Prostate gland (tissue), 2 donors: ENCODE measurements around the gene URGCP. TPM values are rescaled to one million over a fixed set of nuclear protein-coding genes. Genes with fewer than 3 reads are reported as not detected.

Experiments
- DNase-seq: peaks from one replicate; pipeline ENCODE4 v3.0.0-alpha.2; 2019; ENCODE audit warnings: low spot score
- H3K27ac ChIP-seq, 2 donors: fragments of 200-600 bp; sonication (generic); 2 replicates each; pipeline ENCODE4 v1.5.1; 2017 to 2019
- H3K27me3 ChIP-seq: fragments of 200-600 bp; sonication (generic); replicated peaks from 2 replicates; pipeline ENCODE4 v1.5.1; 2019; ENCODE audit not compliant: insufficient read depth
- H3K36me3 ChIP-seq, 2 donors: fragments of 200-600 bp; sonication (generic); 1 replicate in 1 of 2; 2 replicates in 1 of 2; pipeline versions ENCODE4 v1.5.1 to v1.8.1; 2017 to 2019
- H3K4me1 ChIP-seq: fragments of 200-600 bp; sonication (generic); replicated peaks from 2 replicates; pipeline ENCODE4 v1.5.1; 2019
- H3K4me3 ChIP-seq, 2 donors: fragments of 200-600 bp; sonication (generic); 2 replicates each; pipeline ENCODE4 v1.5.1; 2017 to 2019
- H3K9me3 ChIP-seq: fragments of 200-600 bp; sonication (generic); 2 replicates; pipeline ENCODE4 v1.5.1; 2017
- POLR2A ChIP-seq: fragments of 450-650 bp; IDR thresholded peaks from one replicate; pipeline ENCODE4 v1.6.1; 2016; ENCODE audit warnings: antibody characterized with exemption, mild to moderate bottlenecking
- POLR2AphosphoS5 ChIP-seq: sonication (generic); formaldehyde crosslinking; IDR thresholded peaks from one replicate; pipeline ENCODE4 v1.6.1; 2017; ENCODE audit warnings: antibody characterized with exemption
- WGBS: methylation state at CpG from one replicate; pipeline ENCODE4 v1.1.5; 2018; 5-methylcytosine and 5-hydroxymethylcytosine counted together
- intact Hi-C: fragments of 100-400 bp; cut with DNase I; formaldehyde crosslinking; loops from one replicate; pipeline ENCODE4 v1.14.2; 2022
- total RNA-seq, 2 donors: library from RNA; depleted of rRNA; stranded (reverse); fragments of >200 nt; gene quantifications; one replicate each; pipeline ENCODE4 v1.1.0, GENCODE V29; 2016
- TF ChIP-seq, protein P1 (sequence below), 4 experiments: fragments of 200-600 bp in 2 of 4; fragments of 450-650 bp in 2 of 4; sonication (generic) in 2 of 4; IDR thresholded peaks; 1 replicate in 3 of 4; 2 replicates in 1 of 4; pipeline ENCODE4 v1.5.1; 2016 to 2019; ENCODE audit warnings: antibody characterized with exemption in 4 of 4, mild to moderate bottlenecking in 2 of 4, moderate library complexity in 2 of 4

Gene URGCP
- total RNA-seq, 2 donors from 2014 or later = 22.2 to 30.8 TPM

DNA sequence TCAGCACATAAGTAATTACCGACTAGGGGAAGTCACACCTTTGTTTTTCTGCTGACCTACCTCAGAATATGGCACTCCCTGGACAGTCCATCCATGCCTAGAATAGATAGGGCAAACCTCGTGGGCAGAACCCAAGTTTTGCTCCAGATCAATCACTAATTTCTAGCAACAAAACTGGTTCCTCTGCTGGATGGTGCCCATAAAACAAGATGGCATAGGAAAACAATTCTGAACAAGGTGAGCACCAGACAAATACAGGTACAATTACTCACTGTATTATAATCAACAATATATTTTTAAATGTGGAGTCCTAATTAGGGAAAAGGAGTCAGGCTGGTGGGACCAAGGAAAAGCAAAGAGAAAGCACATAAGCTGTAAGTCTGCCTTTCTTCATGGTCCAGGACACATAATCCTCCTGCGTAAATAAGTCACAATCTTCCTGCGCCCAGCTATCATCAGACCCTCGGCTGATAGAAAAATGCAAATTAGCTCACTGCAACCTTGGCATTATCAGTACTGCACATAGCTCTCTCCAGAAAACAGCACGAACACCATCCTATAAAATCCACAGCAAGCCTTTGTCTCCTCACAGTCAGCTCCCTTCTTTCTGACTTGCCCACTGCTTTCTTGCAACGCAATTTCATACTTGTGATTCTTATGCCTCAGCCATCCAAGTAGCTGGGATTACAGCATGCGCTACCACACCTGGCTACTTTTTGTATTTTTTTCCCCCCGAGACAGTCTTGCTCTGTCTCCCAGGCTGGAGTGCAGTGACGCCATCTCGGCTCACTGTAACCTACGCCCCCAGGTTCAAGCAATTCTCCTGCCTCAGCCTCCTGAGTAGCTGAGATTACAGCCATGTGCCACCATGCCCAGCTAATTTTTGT lies 15.1 kb downstream of the URGCP start:
- TF ChIP-seq POLR2A (no peak), POLR2AphosphoS5 (peak; percentile 68)
- TF ChIP-seq, protein P1, sequence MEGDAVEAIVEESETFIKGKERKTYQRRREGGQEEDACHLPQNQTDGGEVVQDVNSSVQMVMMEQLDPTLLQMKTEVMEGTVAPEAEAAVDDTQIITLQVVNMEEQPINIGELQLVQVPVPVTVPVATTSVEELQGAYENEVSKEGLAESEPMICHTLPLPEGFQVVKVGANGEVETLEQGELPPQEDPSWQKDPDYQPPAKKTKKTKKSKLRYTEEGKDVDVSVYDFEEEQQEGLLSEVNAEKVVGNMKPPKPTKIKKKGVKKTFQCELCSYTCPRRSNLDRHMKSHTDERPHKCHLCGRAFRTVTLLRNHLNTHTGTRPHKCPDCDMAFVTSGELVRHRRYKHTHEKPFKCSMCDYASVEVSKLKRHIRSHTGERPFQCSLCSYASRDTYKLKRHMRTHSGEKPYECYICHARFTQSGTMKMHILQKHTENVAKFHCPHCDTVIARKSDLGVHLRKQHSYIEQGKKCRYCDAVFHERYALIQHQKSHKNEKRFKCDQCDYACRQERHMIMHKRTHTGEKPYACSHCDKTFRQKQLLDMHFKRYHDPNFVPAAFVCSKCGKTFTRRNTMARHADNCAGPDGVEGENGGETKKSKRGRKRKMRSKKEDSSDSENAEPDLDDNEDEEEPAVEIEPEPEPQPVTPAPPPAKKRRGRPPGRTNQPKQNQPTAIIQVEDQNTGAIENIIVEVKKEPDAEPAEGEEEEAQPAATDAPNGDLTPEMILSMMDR (IDR thresholded peaks at IDR 0.05) = no peak
- Histone ChIP-seq H3K36me3 (peaks cover 0 to 4% of the 10 kb centered on the region in 2 donors), H3K4me1 (peaks cover 5% of the 10 kb centered on the region), H3K27ac (peak overlapping the region in 1 of 2 donors; percentile 70), H3K4me3 (peak overlapping the region in 1 of 2 donors; percentile 1), H3K27me3 (no peaks in the 10 kb centered on the region), H3K9me3 (no peaks in the 10 kb centered on the region)
- intact Hi-C loops = no loop called here
- no peak for DNase-seq
- WGBS = 67% methylated on average over 12 of the region's 12 CpGs

DNA sequence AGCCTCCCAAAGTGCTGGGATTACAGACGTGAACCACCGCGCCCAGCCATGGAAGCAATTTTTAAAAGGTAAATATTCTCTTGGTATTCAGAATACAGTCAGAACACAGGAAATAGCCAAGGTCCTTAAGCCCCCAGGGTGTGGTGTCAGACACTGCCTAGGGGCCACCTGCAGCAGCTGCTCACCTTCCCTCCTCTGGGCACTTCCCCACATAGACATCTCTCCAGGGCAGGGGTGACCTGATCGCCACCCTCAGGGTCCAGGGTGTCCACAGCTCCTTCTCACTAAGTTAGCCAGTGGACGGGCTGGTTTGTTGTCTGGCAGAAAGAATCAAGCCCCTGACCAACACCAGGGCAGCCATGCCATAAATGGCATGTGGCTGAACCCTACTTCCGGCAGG lies 15.9 kb downstream of the URGCP start:
- TF ChIP-seq POLR2A = no peak
- TF ChIP-seq, protein P1 (IDR thresholded peaks at IDR 0.05) = no peak
- TF ChIP-seq POLR2AphosphoS5 = no peak
- Histone ChIP-seq H3K9me3 (no peaks in the 10 kb centered on the region), H3K27ac (peak overlapping the region in 1 of 2 donors; percentile 70), H3K4me3 (no peak overlapping the region), H3K36me3 (peaks cover 0 to 12% of the 10 kb centered on the region in 2 donors), H3K4me1 (peaks cover 5% of the 10 kb centered on the region), H3K27me3 (no peaks in the 10 kb centered on the region)
- WGBS = 94% methylated on average over 6 of the region's 6 CpGs
- intact Hi-C loops = no loop called here
- no peak for DNase-seq

DNA sequence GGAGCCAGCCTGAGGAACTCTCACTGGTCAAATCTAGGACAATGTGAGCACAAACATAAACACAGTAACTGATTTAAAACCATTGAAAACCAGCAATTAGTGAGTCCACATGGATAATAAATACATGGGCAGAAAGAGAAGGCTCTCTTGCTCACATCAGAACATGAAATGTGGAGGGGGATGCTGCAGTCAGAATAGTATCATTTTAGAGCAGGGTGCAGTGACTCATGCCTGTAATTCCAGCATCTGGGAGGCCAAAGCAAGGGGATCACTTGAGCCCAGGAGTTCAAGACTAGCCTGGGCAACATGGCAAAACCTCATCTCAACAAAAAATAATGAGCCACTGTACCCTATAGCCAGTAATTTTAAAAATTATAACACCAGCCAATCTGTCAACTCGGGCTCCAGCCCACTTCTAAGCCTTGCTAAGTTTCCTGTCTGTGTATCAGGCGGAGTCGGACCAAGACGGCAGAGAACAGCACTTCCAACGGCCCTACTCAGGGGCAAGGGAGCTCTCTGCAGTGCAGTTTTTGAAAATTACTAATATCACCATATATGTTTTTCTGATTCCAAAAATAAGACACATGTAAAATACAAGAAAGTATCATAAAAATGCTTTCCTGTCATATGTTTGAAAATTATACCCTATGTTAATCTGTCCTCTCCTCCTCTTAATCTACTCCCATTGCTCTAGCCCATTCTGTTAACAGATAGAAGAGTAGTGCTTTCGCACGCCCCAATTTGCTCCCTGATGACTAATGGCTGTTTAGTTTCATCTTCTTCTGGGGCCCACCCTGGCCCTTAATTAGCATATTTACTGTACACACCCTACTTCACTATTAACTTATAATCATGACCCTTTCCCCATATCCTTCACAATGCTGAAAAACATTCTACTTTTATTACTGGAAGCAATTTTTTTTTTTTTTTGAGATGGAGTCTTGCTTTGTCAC lies 17.1 kb downstream of the URGCP start:
- H3K4me3 ChIP-seq = no peak overlapping the region
- H3K27me3 ChIP-seq = no peaks in the 10 kb centered on the region
- intact Hi-C loops = no loop called here
- no peak for DNase-seq
- TF ChIP-seq POLR2AphosphoS5 (no peak), POLR2A (no peak)
- TF ChIP-seq, protein P1 (IDR thresholded peaks at IDR 0.05) = no peak
- no peaks in the 10 kb centered on the region for H3K9me3 ChIP-seq
- WGBS = 86% methylated on average over 7 of the region's 7 CpGs
- peaks cover 0 to 12% of the 10 kb centered on the region in 2 donors for H3K36me3 ChIP-seq
- H3K27ac ChIP-seq = no peak overlapping the region
- peaks cover 5% of the 10 kb centered on the region for H3K4me1 ChIP-seq

DNA sequence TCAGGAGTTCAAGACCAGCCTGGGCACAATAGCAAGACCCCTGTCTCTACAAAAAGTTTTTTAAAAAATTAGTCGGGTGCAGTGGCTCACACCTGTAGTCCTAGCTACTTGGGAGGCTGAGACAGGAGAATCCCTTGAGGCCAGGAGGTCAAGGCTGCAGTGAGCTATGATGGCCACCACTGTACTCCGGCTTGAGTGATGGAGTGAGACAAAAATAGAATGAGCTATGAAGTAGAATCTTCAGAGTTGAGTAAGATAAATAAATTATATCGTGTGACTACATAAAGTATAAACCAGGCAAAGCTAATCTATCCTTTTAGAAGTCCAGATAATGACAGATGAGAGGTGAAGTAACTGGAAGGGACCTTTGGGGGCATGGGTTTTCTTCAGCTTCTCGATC lies 21.8 kb downstream of the URGCP start:
- no peak overlapping the region for H3K4me3 ChIP-seq
- peaks cover 5 to 12% of the 10 kb centered on the region in 2 donors for H3K36me3 ChIP-seq
- TF ChIP-seq POLR2AphosphoS5 (no peak), POLR2A (no peak)
- TF ChIP-seq, protein P1 (IDR thresholded peaks at IDR 0.05) = no peak
- no peak overlapping the region for H3K27ac ChIP-seq
- WGBS = 90% methylated on average over 4 of the region's 4 CpGs
- no peaks in the 10 kb centered on the region for H3K4me1 ChIP-seq
- DNase-seq = no peak
- no peaks in the 10 kb centered on the region for H3K9me3 ChIP-seq
- intact Hi-C loops = no loop called here
- H3K27me3 ChIP-seq = no peaks in the 10 kb centered on the region
